CD14-positive monocyte (primary cell): ENCODE measurements around the gene NDUFB7. TPM values are rescaled to one million over a fixed set of nuclear protein-coding genes. Genes with fewer than 3 reads are reported as not detected.

ENCODE experiments used
- DNase-seq, 3 donors: peaks; one replicate each; pipeline ENCODE4 v3.0.0-alpha.2; 2011 to 2022
- H2AFZ ChIP-seq: 2 replicates; pipeline ENCODE4 v1.6.0; 2012; ENCODE audit warnings: mild to moderate bottlenecking, low read depth, low read length, inconsistent platforms; ENCODE audit not compliant: insufficient read depth, poor library complexity, severe bottlenecking
- H3K27ac ChIP-seq, 2 donors: 1 replicate in 1 of 2; 2 replicates in 1 of 2; pipeline ENCODE4 v1.5.1; 2012 to 2013; ENCODE audit warnings: low read length in 2 of 2, control low read depth in 1 of 2, inconsistent platforms in 1 of 2, low read depth in 1 of 2, mild to moderate bottlenecking in 1 of 2
- H3K27me3 ChIP-seq, 2 donors: one replicate each; pipeline versions ENCODE4 v1.6.0 to v1.6.1; 2011 to 2013; ENCODE audit warnings: low read length in 2 of 2; ENCODE audit not compliant: control insufficient read depth in 2 of 2, insufficient read depth in 2 of 2
- H3K36me3 ChIP-seq, 2 donors: replicated peaks in 1 of 2; 1 replicate in 1 of 2; 2 replicates in 1 of 2; pipeline versions ENCODE4 v1.5.1 to v1.6.1; 2012 to 2013; ENCODE audit warnings: low read length in 2 of 2, control low read depth in 1 of 2, inconsistent platforms in 1 of 2, mild to moderate bottlenecking in 1 of 2; ENCODE audit not compliant: insufficient read depth in 2 of 2, control insufficient read depth in 1 of 2
- H3K4me1 ChIP-seq, 2 donors: 1 replicate in 1 of 2; 2 replicates in 1 of 2; pipeline versions ENCODE4 v1.5.1 to v1.6.1; 2012 to 2013; ENCODE audit warnings: low read length in 2 of 2, control low read depth in 1 of 2, inconsistent platforms in 1 of 2, mild to moderate bottlenecking in 1 of 2, moderate library complexity in 1 of 2; ENCODE audit not compliant: insufficient read depth in 2 of 2, control insufficient read depth in 1 of 2
- H3K4me2 ChIP-seq: replicated peaks from 2 replicates; pipeline ENCODE3; 2012; ENCODE audit warnings: low read length, moderate library complexity, mild to moderate bottlenecking; ENCODE audit not compliant: poor library complexity, severe bottlenecking; ENCODE audit errors: extremely low read depth
- H3K4me3 ChIP-seq, 3 experiments: fragments of 200-600 bp in 1 of 3; sonication (generic) in 1 of 3; replicated peaks in 1 of 3; 1 replicate in 2 of 3; 2 replicates in 1 of 3; pipeline ENCODE4 v1.5.1; 2011 to 2013; ENCODE audit warnings: low read length in 3 of 3, mild to moderate bottlenecking in 3 of 3, control low read depth in 2 of 3, low read depth in 2 of 3, inconsistent platforms in 1 of 3, moderate library complexity in 1 of 3
- H3K79me2 ChIP-seq: 2 replicates; pipeline ENCODE4 v1.6.0; 2012; ENCODE audit warnings: mild to moderate bottlenecking, control low read depth, inconsistent platforms, low read length, moderate library complexity; ENCODE audit not compliant: insufficient read depth
- H3K9ac ChIP-seq: 2 replicates; pipeline ENCODE4 v1.6.0; 2017; ENCODE audit warnings: low read length, mild to moderate bottlenecking; ENCODE audit not compliant: insufficient read depth, poor library complexity, severe bottlenecking
- H3K9me3 ChIP-seq, 2 donors: replicated peaks in 1 of 2; 1 replicate in 1 of 2; 2 replicates in 1 of 2; pipeline versions ENCODE4 v1.5.1 to v1.6.1; 2012 to 2013; ENCODE audit warnings: low read length in 2 of 2, control low read depth in 1 of 2; ENCODE audit not compliant: control insufficient read depth in 1 of 2, insufficient read depth in 1 of 2
- H4K20me1 ChIP-seq: 2 replicates; pipeline ENCODE4 v1.6.0; 2012; ENCODE audit warnings: mild to moderate bottlenecking, low read length, control low read depth, moderate library complexity; ENCODE audit not compliant: insufficient read depth
- H3K27ac Mint-ChIP-seq, 7 donors: one replicate each; pipeline ENCODE4 v1.8.0; 2020; ENCODE audit warnings: mild to moderate bottlenecking in 7 of 7, mixed read lengths in 7 of 7, moderate library complexity in 6 of 7, inconsistent platforms in 2 of 7
- H3K27me3 Mint-ChIP-seq, 3 donors: one replicate each; pipeline ENCODE4 v1.8.0; 2021 to 2022; ENCODE audit warnings: low read depth in 3 of 3, mild to moderate bottlenecking in 3 of 3, mixed read lengths in 3 of 3, moderate library complexity in 3 of 3, inconsistent platforms in 1 of 3
- H3K36me3 Mint-ChIP-seq, 2 donors: one replicate each; pipeline ENCODE4 v1.8.0; 2020; ENCODE audit warnings: mixed read lengths in 2 of 2, inconsistent platforms in 1 of 2, mild to moderate bottlenecking in 1 of 2
- H3K4me1 Mint-ChIP-seq: one replicate; pipeline ENCODE4 v1.8.0; 2020; ENCODE audit warnings: mild to moderate bottlenecking, mixed read lengths
- H3K4me3 Mint-ChIP-seq, 2 donors: one replicate each; pipeline ENCODE4 v1.8.0; 2020; ENCODE audit warnings: mild to moderate bottlenecking in 2 of 2, mixed read lengths in 2 of 2, moderate library complexity in 1 of 2
- H3K9me3 Mint-ChIP-seq, 7 donors: one replicate each; pipeline ENCODE4 v1.8.0; 2020 to 2022; ENCODE audit warnings: mixed read lengths in 7 of 7, mild to moderate bottlenecking in 6 of 7, moderate library complexity in 6 of 7, inconsistent platforms in 2 of 7
- CTCF ChIP-seq: fragments of 200-600 bp; IDR thresholded peaks from one replicate; pipeline ENCODE4 v1.8.0; 2022; ENCODE audit warnings: antibody characterized with exemption, mild to moderate bottlenecking
- WGBS: methylation state at CpG from one replicate; pipeline ENCODE4 v1.1.5; 2013; ENCODE audit warnings: missing lambda C conversion rate; ENCODE audit not compliant: insufficient coverage; 5-methylcytosine and 5-hydroxymethylcytosine counted together
- intact Hi-C, 2 donors: fragments of 100-400 bp; cut with micrococcal nuclease; formaldehyde crosslinking; loops; one replicate each; pipeline versions ENCODE4 v1.15.0 to v1.15.1; 2023
- polyA plus RNA-seq, 3 donors: library from polyadenylated mRNA; depleted of rRNA in 1 of 3; unstranded in 2 of 3; stranded (reverse) in 1 of 3; fragments of 300-500 nt in 2 of 3; fragments of >200 nt in 1 of 3; fragmentation: Illumina TruSeq in 2 of 3; gene quantifications; 1 replicate in 2 of 3; 2 replicates in 1 of 3; pipeline ENCODE4 v1.2.3, GENCODE V29; 2012 to 2021

NDUFB7 gene
- polyA plus RNA-seq, 3 donors, result 137 to 313 (median 204) TPM

DNA sequence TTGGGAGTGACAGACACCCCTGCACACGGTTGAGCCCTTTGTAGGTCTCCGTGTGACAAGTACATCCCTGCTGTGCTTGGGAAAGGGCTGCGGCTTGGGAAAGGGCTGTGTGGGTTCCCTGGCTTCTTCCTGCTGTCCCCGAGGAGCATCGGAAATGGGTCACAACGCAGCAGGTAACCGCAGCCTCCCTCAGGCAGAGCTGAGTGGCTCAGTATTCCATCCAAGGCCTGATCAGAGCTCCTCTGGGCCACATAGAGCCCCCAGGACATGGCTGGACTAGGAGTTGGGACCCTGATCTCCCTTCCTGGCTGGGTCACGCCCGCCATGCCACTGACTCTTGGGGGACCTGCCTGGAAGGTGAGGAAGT lies 26.2 kb downstream of the NDUFB7 start:
- no peak overlapping the region for H3K9ac ChIP-seq
- no peaks in the 10 kb centered on the region for H3K9me3 ChIP-seq
- H3K27ac ChIP-seq, result no peak overlapping the region
- 93% methylated on average over 9 of the region's 9 CpGs for WGBS
- peaks cover 7% of the 10 kb centered on the region for H3K4me1 Mint-ChIP-seq
- H3K27me3 ChIP-seq, result no peaks in the 10 kb centered on the region
- H4K20me1 ChIP-seq, result no peaks in the 10 kb centered on the region
- peaks cover 37% of the 10 kb centered on the region for H3K79me2 ChIP-seq
- intact Hi-C loops, result no loop called here
- peaks cover 4 to 14% of the 10 kb centered on the region in 2 donors for H3K36me3 ChIP-seq
- no peaks in the 10 kb centered on the region for H3K4me1 ChIP-seq
- no peak for TF ChIP-seq CTCF
- no peak overlapping the region for H3K4me3 ChIP-seq
- H3K36me3 Mint-ChIP-seq, result peaks cover 16 to 35% of the 10 kb centered on the region in 2 donors
- H3K9me3 Mint-ChIP-seq, result no peaks in the 10 kb centered on the region
- H3K27me3 Mint-ChIP-seq, result peaks cover 0 to 7% (median 3%) of the 10 kb centered on the region in 3 donors
- peak overlapping the region in 1 of 7 donors; percentile 68 for H3K27ac Mint-ChIP-seq
- H3K4me3 Mint-ChIP-seq, result no peak overlapping the region
- H3K4me2 ChIP-seq, result no peak overlapping the region
- DNase-seq, result no peak
- H2AFZ ChIP-seq, result no peak overlapping the region

DNA sequence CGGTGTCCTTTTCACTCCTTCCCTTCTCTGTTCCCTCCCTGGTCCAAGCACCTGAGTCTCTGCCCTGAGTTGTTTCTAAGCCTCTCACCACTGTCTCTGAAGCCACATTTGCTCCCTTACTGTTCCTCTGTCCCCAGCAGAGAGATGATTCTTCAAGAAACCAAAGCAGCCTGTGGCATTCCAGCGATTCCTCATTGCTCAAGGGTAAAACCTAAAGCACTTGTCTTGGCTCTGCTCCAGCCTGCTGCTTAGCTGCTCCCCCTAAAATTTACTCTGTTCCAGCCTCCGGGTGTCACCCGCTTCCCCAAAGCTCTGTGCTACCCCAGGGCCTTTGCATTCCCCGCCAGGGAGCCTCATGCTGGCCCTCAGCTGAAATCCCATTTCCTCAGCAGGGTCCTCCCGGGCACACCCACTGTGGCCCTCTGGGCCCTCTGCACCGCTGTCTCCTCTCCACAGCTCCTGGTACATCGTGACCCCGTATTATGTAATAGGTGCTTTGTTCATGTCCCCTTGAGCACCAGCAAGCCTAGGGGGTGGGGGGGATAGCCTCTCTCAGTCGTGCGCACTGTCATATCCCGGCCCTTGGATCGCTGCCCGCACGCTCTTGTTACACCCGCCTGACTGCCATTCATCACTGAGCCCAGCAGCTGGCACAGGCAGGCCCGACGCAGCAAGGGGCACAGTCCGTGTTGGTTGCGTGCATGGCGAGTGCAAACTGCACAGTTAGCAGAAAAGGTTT lies 26.7 kb downstream of the NDUFB7 start:
- no peak for DNase-seq
- H3K9ac ChIP-seq, result no peak overlapping the region
- intact Hi-C loops, result no loop called here
- H3K27me3 Mint-ChIP-seq, result peaks cover 0 to 7% (median 3%) of the 10 kb centered on the region in 3 donors
- H3K27ac ChIP-seq, result no peak overlapping the region
- peaks cover 14 to 35% of the 10 kb centered on the region in 2 donors for H3K36me3 Mint-ChIP-seq
- peak overlapping the region in 4 of 7 donors; percentile 23 to 79 (median 50) for H3K27ac Mint-ChIP-seq
- H4K20me1 ChIP-seq, result no peaks in the 10 kb centered on the region
- H3K36me3 ChIP-seq, result peaks cover 1 to 13% of the 10 kb centered on the region in 2 donors
- peaks cover 7% of the 10 kb centered on the region for H3K4me1 Mint-ChIP-seq
- H3K9me3 ChIP-seq, result no peaks in the 10 kb centered on the region
- H3K27me3 ChIP-seq, result no peaks in the 10 kb centered on the region
- peaks cover 37% of the 10 kb centered on the region for H3K79me2 ChIP-seq
- no peak overlapping the region for H3K4me3 ChIP-seq
- no peak overlapping the region for H3K4me3 Mint-ChIP-seq
- no peak overlapping the region for H2AFZ ChIP-seq
- TF ChIP-seq CTCF, result no peak
- WGBS, result 88% methylated on average over 19 of the region's 21 CpGs
- H3K4me1 ChIP-seq, result no peaks in the 10 kb centered on the region
- no peaks in the 10 kb centered on the region for H3K9me3 Mint-ChIP-seq
- no peak overlapping the region for H3K4me2 ChIP-seq
